CD4-positive, alpha-beta T cell treated with Interleukin-12 subunit alpha and Interleukin-12 subunit beta, for 1 hour (primary cell): ENCODE data around the gene MAST4.

Experiments
- DNase-seq: peaks from one replicate; pipeline ENCODE4 v3.0.0-alpha.2; 2020

MAST4 gene

GRCh38 chr5:67002832-67003684, 406.9 kb downstream of the MAST4 start:
- DNase-seq = no peak

- no peak for DNase-seq
These were observed 407.4 kb downstream of the MAST4 start for GRCh38 chr5:67003685-67003934.

- peak; percentile 92 for DNase-seq
These were observed 407.9 kb downstream of the MAST4 start for GRCh38 chr5:67003935-67004729.

GRCh38 chr5:67004730-67005350, 408.6 kb downstream of the MAST4 start:
- peak; percentile 17 for DNase-seq

GRCh38 chr5:67005737-67006499, 409.7 kb downstream of the MAST4 start:
- no peak for DNase-seq

GRCh38 chr5:67006500-67006848, 410.3 kb downstream of the MAST4 start:
- DNase-seq = no peak

- DNase-seq = no peak
These were observed 412.8 kb downstream of the MAST4 start for GRCh38 chr5:67009028-67009427.

- DNase-seq = no peak
These were observed 414.7 kb downstream of the MAST4 start for GRCh38 chr5:67010684-67011409.

GRCh38 chr5:67011422-67011821, 415.2 kb downstream of the MAST4 start:
- no peak for DNase-seq

GRCh38 chr5:67012171-67012570, 416.0 kb downstream of the MAST4 start:
- no peak for DNase-seq

- no peak for DNase-seq
These were observed 417.5 kb downstream of the MAST4 start for GRCh38 chr5:67013719-67014118.

- no peak for DNase-seq
These were observed 418.0 kb downstream of the MAST4 start for GRCh38 chr5:67014191-67014590.

- DNase-seq = no peak
These were observed 418.8 kb downstream of the MAST4 start for GRCh38 chr5:67014957-67015400.

GRCh38 chr5:67015541-67016191, 419.5 kb downstream of the MAST4 start:
- no peak for DNase-seq

GRCh38 chr5:67019065-67019845, 423.1 kb downstream of the MAST4 start:
- DNase-seq = no peak

- DNase-seq = no peak
These were observed 424.0 kb downstream of the MAST4 start for GRCh38 chr5:67020096-67020615.

- no peak for DNase-seq
These were observed 424.8 kb downstream of the MAST4 start for GRCh38 chr5:67021031-67021430.

- no peak for DNase-seq
These were observed 425.3 kb downstream of the MAST4 start for GRCh38 chr5:67021521-67021920.

- DNase-seq = no peak
These were observed 425.8 kb downstream of the MAST4 start for GRCh38 chr5:67021962-67022361.

- no peak for DNase-seq
These were observed 429.3 kb downstream of the MAST4 start for GRCh38 chr5:67025457-67025856.

- no peak for DNase-seq
These were observed 430.1 kb downstream of the MAST4 start for GRCh38 chr5:67026278-67026677.
